ENCODE results near the gene TSPYL4. TPM values are rescaled to one million over a fixed set of nuclear protein-coding genes. Genes with fewer than 3 reads are reported as not detected.

Gene TSPYL4
- total and polyA plus RNA-seq, 3 experiments from 2014 or later: 9.4 to 19.9 (median 19.3) TPM

GRCh38 chr6:116221067-116221466 is 32.8 kb downstream of the TSPYL4 start:
- Histone ChIP-seq H3K36me3 (ENCODE audit: insufficient read depth, low read length) (peaks cover 9% of the 10 kb centered on the region), H3K4me1 (ENCODE audit: insufficient read depth, low read length) (no peaks in the 10 kb centered on the region), H3K27me3 (ENCODE audit: insufficient read depth, low read length, poor library complexity, severe bottlenecking) (no peaks in the 10 kb centered on the region), H3K9me3 (ENCODE audit: low read length) (no peaks in the 10 kb centered on the region), H3K27ac (ENCODE audit: low read depth, low read length) (no peak overlapping the region), H3K4me3 (ENCODE audit: low read length) (no peak overlapping the region)
- H3K4me1 Mint-ChIP-seq: peaks cover 0 to 4% (median 0%) of the 10 kb centered on the region in 3 donors
- ChIA-PET POLR2A (no interaction called here), CTCF (no interaction called here)
- H3K9me3 Mint-ChIP-seq: no peaks in the 10 kb centered on the region
- DNase-seq: no peak
- H3K36me3 Mint-ChIP-seq: peaks cover 0 to 37% (median 8%) of the 10 kb centered on the region in 3 donors
- no peaks in the 10 kb centered on the region for H3K27me3 Mint-ChIP-seq
- no peak overlapping the region for H3K4me3 Mint-ChIP-seq
- no peak overlapping the region for H3K27ac Mint-ChIP-seq

GRCh38 chr6:116218866-116219265 is 35.0 kb downstream of the TSPYL4 start:
- Histone ChIP-seq H3K4me3 (ENCODE audit: low read length) (no peak overlapping the region), H3K36me3 (ENCODE audit: insufficient read depth, low read length) (peaks cover 9% of the 10 kb centered on the region), H3K4me1 (ENCODE audit: insufficient read depth, low read length) (no peaks in the 10 kb centered on the region), H3K27me3 (ENCODE audit: insufficient read depth, low read length, poor library complexity, severe bottlenecking) (no peaks in the 10 kb centered on the region), H3K27ac (ENCODE audit: low read depth, low read length) (no peak overlapping the region), H3K9me3 (ENCODE audit: low read length) (no peaks in the 10 kb centered on the region)
- Mint-ChIP-seq H3K36me3 (peaks cover 0 to 26% (median 8%) of the 10 kb centered on the region in 3 donors), H3K4me3 (no peak overlapping the region), H3K4me1 (peaks cover 0 to 4% (median 0%) of the 10 kb centered on the region in 3 donors), H3K9me3 (no peaks in the 10 kb centered on the region), H3K27me3 (no peaks in the 10 kb centered on the region), H3K27ac (no peak overlapping the region)
- POLR2A ChIA-PET: interaction anchor here (0.7 kb wide), 1 partner anchor 50 kb away, joined by 3 read pairs; no protein-coding TSS in a partner anchor
- no peak for DNase-seq
- CTCF ChIA-PET: interaction anchor here (1.1 to 2.8 kb wide), 3 partner anchors 10 to 12 kb away, joined by 3 to 8 read pairs (median 7); no protein-coding TSS in a partner anchor

GRCh38 chr6:116218172-116218633 is 35.7 kb downstream of the TSPYL4 start:
- Histone ChIP-seq H3K4me3 (ENCODE audit: low read length) (no peak overlapping the region), H3K27me3 (ENCODE audit: insufficient read depth, low read length, poor library complexity, severe bottlenecking) (no peaks in the 10 kb centered on the region), H3K9me3 (ENCODE audit: low read length) (no peaks in the 10 kb centered on the region), H3K36me3 (ENCODE audit: insufficient read depth, low read length) (peaks cover 6% of the 10 kb centered on the region), H3K27ac (ENCODE audit: low read depth, low read length) (no peak overlapping the region), H3K4me1 (ENCODE audit: insufficient read depth, low read length) (no peaks in the 10 kb centered on the region)
- no peaks in the 10 kb centered on the region for H3K27me3 Mint-ChIP-seq
- H3K27ac Mint-ChIP-seq: no peak overlapping the region
- ChIA-PET CTCF (interaction anchor here (1.1 to 2.8 kb wide), 4 partner anchors 9 to 61 kb away, joined by 3 to 8 read pairs (median 6); partner anchors contain the start of gene TSPYL1), POLR2A (interaction anchor here (0.7 kb wide), 1 partner anchor 49 kb away, joined by 3 read pairs; no protein-coding TSS in a partner anchor)
- H3K36me3 Mint-ChIP-seq: peaks cover 0 to 22% (median 4%) of the 10 kb centered on the region in 3 donors
- DNase-seq: peak in 1 of 5 donors; percentile 14
- H3K4me3 Mint-ChIP-seq: no peak overlapping the region
- H3K4me1 Mint-ChIP-seq: peaks cover 0 to 4% (median 0%) of the 10 kb centered on the region in 3 donors
- no peaks in the 10 kb centered on the region for H3K9me3 Mint-ChIP-seq

DNA sequence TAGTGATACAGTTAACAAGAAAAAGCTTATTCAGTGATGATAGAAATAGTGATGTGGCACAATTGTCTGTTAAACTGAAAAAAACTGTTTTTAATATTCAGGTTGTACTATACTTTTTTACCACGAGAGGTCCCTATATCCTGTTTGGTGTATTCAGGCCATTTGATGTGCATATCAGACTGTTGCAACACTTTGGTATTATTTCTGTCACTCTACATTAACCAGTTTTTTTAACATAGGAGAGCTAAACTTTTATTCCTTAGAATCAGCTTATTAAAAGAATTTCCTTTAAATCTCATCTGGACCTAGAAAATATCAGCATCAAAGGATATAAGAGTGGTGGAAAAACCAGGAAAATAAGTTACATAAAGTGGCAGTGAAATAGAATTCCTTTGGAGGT is 36.8 kb downstream of the TSPYL4 start:
- ChIA-PET CTCF (interaction anchor here (1.4 to 2.8 kb wide), 3 partner anchors 12 to 62 kb away, joined by 4 to 7 read pairs (median 5); partner anchors contain the start of gene TSPYL1), POLR2A (interaction anchor here (0.7 kb wide), 1 partner anchor 117 kb away, joined by 3 read pairs; the partner anchor contains the start of gene NT5DC1)
- Mint-ChIP-seq H3K9me3 (no peaks in the 10 kb centered on the region), H3K4me3 (no peak overlapping the region), H3K36me3 (peaks cover 0 to 12% (median 3%) of the 10 kb centered on the region in 3 donors), H3K27me3 (no peaks in the 10 kb centered on the region), H3K4me1 (peaks cover 0 to 4% (median 0%) of the 10 kb centered on the region in 3 donors), H3K27ac (peak overlapping the region in 2 of 8 donors; percentile 44 to 47)
- H3K36me3 ChIP-seq (ENCODE audit: insufficient read depth, low read length): no peaks in the 10 kb centered on the region
- no peak overlapping the region for H3K27ac ChIP-seq (ENCODE audit: low read depth, low read length)
- no peaks in the 10 kb centered on the region for H3K4me1 ChIP-seq (ENCODE audit: insufficient read depth, low read length)
- H3K4me3 ChIP-seq (ENCODE audit: low read length): no peak overlapping the region
- no peaks in the 10 kb centered on the region for H3K27me3 ChIP-seq (ENCODE audit: insufficient read depth, low read length, poor library complexity, severe bottlenecking)
- H3K9me3 ChIP-seq (ENCODE audit: low read length): no peaks in the 10 kb centered on the region
- peak in 2 of 5 donors; percentile 11 to 46 for DNase-seq

- no peaks in the 10 kb centered on the region for H3K9me3 ChIP-seq (ENCODE audit: low read length)
- H3K4me3 ChIP-seq (ENCODE audit: low read length): no peak overlapping the region
- no peaks in the 10 kb centered on the region for H3K36me3 ChIP-seq (ENCODE audit: insufficient read depth, low read length)
- peaks cover 0 to 4% (median 0%) of the 10 kb centered on the region in 3 donors for H3K4me1 Mint-ChIP-seq
- ChIA-PET CTCF (no interaction called here), POLR2A (no interaction called here)
- no peak for DNase-seq
- H3K27me3 ChIP-seq (ENCODE audit: insufficient read depth, low read length, poor library complexity, severe bottlenecking): no peaks in the 10 kb centered on the region
- no peak overlapping the region for H3K4me3 Mint-ChIP-seq
- no peak overlapping the region for H3K27ac Mint-ChIP-seq
- no peaks in the 10 kb centered on the region for H3K27me3 Mint-ChIP-seq
- H3K36me3 Mint-ChIP-seq: no peaks in the 10 kb centered on the region
- no peaks in the 10 kb centered on the region for H3K9me3 Mint-ChIP-seq
- no peak overlapping the region for H3K27ac ChIP-seq (ENCODE audit: low read depth, low read length)
- H3K4me1 ChIP-seq (ENCODE audit: insufficient read depth, low read length): no peaks in the 10 kb centered on the region
Observed at GRCh38 chr6:116215414-116215813, 38.5 kb downstream of the TSPYL4 start.

- H3K4me3 Mint-ChIP-seq: no peak overlapping the region
- Histone ChIP-seq H3K4me3 (ENCODE audit: low read length) (no peak overlapping the region), H3K36me3 (ENCODE audit: insufficient read depth, low read length) (no peaks in the 10 kb centered on the region), H3K27ac (ENCODE audit: low read depth, low read length) (no peak overlapping the region), H3K27me3 (ENCODE audit: insufficient read depth, low read length, poor library complexity, severe bottlenecking) (no peaks in the 10 kb centered on the region), H3K4me1 (ENCODE audit: insufficient read depth, low read length) (no peaks in the 10 kb centered on the region), H3K9me3 (ENCODE audit: low read length) (no peaks in the 10 kb centered on the region)
- no peaks in the 10 kb centered on the region for H3K27me3 Mint-ChIP-seq
- ChIA-PET POLR2A (no interaction called here), CTCF (no interaction called here)
- DNase-seq: no peak
- H3K4me1 Mint-ChIP-seq: peaks cover 0 to 4% (median 0%) of the 10 kb centered on the region in 3 donors
- no peak overlapping the region for H3K27ac Mint-ChIP-seq
- no peaks in the 10 kb centered on the region for H3K36me3 Mint-ChIP-seq
- no peaks in the 10 kb centered on the region for H3K9me3 Mint-ChIP-seq
Observed at GRCh38 chr6:116214681-116215080, 39.2 kb downstream of the TSPYL4 start.

GRCh38 chr6:116210750-116211425 is 43.0 kb downstream of the TSPYL4 start:
- CTCF ChIA-PET: no interaction called here
- H3K27ac ChIP-seq (ENCODE audit: low read depth, low read length): no peak overlapping the region
- H3K27ac Mint-ChIP-seq: peak overlapping the region in 1 of 8 donors; percentile 66

DNA sequence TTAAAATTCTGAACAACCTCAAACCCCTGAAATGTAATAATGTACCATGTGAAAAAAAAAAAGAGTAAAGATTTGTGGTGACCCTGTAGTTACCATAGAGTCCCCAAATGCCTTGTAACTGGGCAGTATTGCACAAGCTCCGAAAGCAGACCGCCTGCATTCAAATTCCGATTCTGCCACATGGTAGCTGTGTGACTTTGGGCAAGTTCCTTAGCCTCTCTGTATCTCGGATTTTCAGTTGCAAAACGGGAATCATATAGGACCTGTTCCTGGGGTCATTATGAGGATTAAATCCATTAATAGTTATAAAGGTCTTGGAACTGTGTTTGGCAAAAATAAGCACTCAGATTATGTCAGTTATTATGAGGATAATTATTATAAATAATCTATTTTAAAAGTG is 43.6 kb downstream of the TSPYL4 start:
- H3K9me3 Mint-ChIP-seq: no peaks in the 10 kb centered on the region
- Histone ChIP-seq H3K36me3 (ENCODE audit: insufficient read depth, low read length) (no peaks in the 10 kb centered on the region), H3K4me1 (ENCODE audit: insufficient read depth, low read length) (no peaks in the 10 kb centered on the region), H3K4me3 (ENCODE audit: low read length) (no peak overlapping the region), H3K27ac (ENCODE audit: low read depth, low read length) (no peak overlapping the region), H3K27me3 (ENCODE audit: insufficient read depth, low read length, poor library complexity, severe bottlenecking) (no peaks in the 10 kb centered on the region), H3K9me3 (ENCODE audit: low read length) (no peaks in the 10 kb centered on the region)
- H3K4me1 Mint-ChIP-seq: peaks cover 0 to 7% (median 0%) of the 10 kb centered on the region in 3 donors
- CTCF ChIA-PET: interaction anchor here (2.8 kb wide), 1 partner anchor 8 kb away, joined by 8 read pairs; no protein-coding TSS in a partner anchor
- DNase-seq: no peak
- no peak overlapping the region for H3K27ac Mint-ChIP-seq
- H3K4me3 Mint-ChIP-seq: no peak overlapping the region
- H3K36me3 Mint-ChIP-seq: peaks cover 0 to 4% (median 0%) of the 10 kb centered on the region in 3 donors
- H3K27me3 Mint-ChIP-seq: no peaks in the 10 kb centered on the region
- POLR2A ChIA-PET: no interaction called here

More at GRCh38 chr6:116210750-116211425, 43.0 kb downstream of the TSPYL4 start:
- Mint-ChIP-seq H3K27me3 (no peaks in the 10 kb centered on the region), H3K4me1 (peaks cover 0 to 7% (median 0%) of the 10 kb centered on the region in 3 donors), H3K36me3 (peaks cover 0 to 4% (median 0%) of the 10 kb centered on the region in 3 donors), H3K9me3 (no peaks in the 10 kb centered on the region), H3K4me3 (no peak overlapping the region)
- POLR2A ChIA-PET: interaction anchor here (0.5 kb wide), 1 partner anchor 67 kb away, joined by 6 read pairs; no protein-coding TSS in a partner anchor
- Histone ChIP-seq H3K9me3 (ENCODE audit: low read length) (no peaks in the 10 kb centered on the region), H3K4me3 (ENCODE audit: low read length) (no peak overlapping the region), H3K27me3 (ENCODE audit: insufficient read depth, low read length, poor library complexity, severe bottlenecking) (no peaks in the 10 kb centered on the region), H3K4me1 (ENCODE audit: insufficient read depth, low read length) (no peaks in the 10 kb centered on the region), H3K36me3 (ENCODE audit: insufficient read depth, low read length) (no peaks in the 10 kb centered on the region)
- DNase-seq: no peak
